Suppressor macrophage treated with lipopolysaccharide for 4 hours (primary cell): ENCODE measurements around the gene TAS2R41.

Experiments used
- DNase-seq: peaks from one replicate; pipeline ENCODE4 v3.0.0-alpha.2; 2020

TAS2R41 gene

GRCh38 chr7:143477501-143478150 lies at the start of gene TAS2R41:
Gene TAS2R41 (plus strand): TSS chr7:143477873. CDS start chr7:143477873, 0 bp downstream.
- no peak for DNase-seq

- peak; percentile 37 for DNase-seq
Measured at GRCh38 chr7:143429770-143430698, 47.6 kb upstream of the TAS2R41 start.

- DNase-seq = no peak
Measured at GRCh38 chr7:143431109-143431508, 46.6 kb upstream of the TAS2R41 start.

GRCh38 chr7:143433759-143434158 lies 43.9 kb upstream of the TAS2R41 start:
- no peak for DNase-seq

- DNase-seq = no peak
Measured at GRCh38 chr7:143434660-143435059, 43.0 kb upstream of the TAS2R41 start.

GRCh38 chr7:143435266-143435665 lies 42.4 kb upstream of the TAS2R41 start:
- no peak for DNase-seq

- DNase-seq = no peak
Measured at GRCh38 chr7:143436325-143436946, 41.2 kb upstream of the TAS2R41 start.

GRCh38 chr7:143437578-143437977 lies 40.1 kb upstream of the TAS2R41 start:
- no peak for DNase-seq

GRCh38 chr7:143439866-143440265 lies 37.8 kb upstream of the TAS2R41 start:
- DNase-seq = no peak

GRCh38 chr7:143443153-143443552 lies 34.5 kb upstream of the TAS2R41 start, which contains the start of gene TAS2R60:
Gene TAS2R60 (plus strand): TSS chr7:143443453. CDS start chr7:143443453, 0 bp downstream.
- DNase-seq = no peak

GRCh38 chr7:143444063-143444782 lies 33.5 kb upstream of the TAS2R41 start:
- no peak for DNase-seq

GRCh38 chr7:143444785-143445184 lies 32.9 kb upstream of the TAS2R41 start:
- no peak for DNase-seq

GRCh38 chr7:143447466-143447865 lies 30.2 kb upstream of the TAS2R41 start:
- DNase-seq = no peak

GRCh38 chr7:143448429-143448828 lies 29.2 kb upstream of the TAS2R41 start:
- no peak for DNase-seq

- DNase-seq = no peak
Measured at GRCh38 chr7:143449793-143450192, 27.9 kb upstream of the TAS2R41 start.

- no peak for DNase-seq
Measured at GRCh38 chr7:143451122-143451521, 26.6 kb upstream of the TAS2R41 start.

- DNase-seq = no peak
Measured at GRCh38 chr7:143451746-143452145, 25.9 kb upstream of the TAS2R41 start.

- peak; percentile 80 for DNase-seq
Measured at GRCh38 chr7:143452495-143452894, 25.2 kb upstream of the TAS2R41 start.

GRCh38 chr7:143454091-143454680 lies 23.5 kb upstream of the TAS2R41 start:
- DNase-seq = no peak

GRCh38 chr7:143455491-143455890 lies 22.2 kb upstream of the TAS2R41 start:
- DNase-seq = peak; percentile 44

GRCh38 chr7:143455942-143456341 lies 21.7 kb upstream of the TAS2R41 start:
- DNase-seq = no peak
